PC-9 (cell line): ENCODE results near the gene RPL15. TPM values are rescaled to one million over a fixed set of nuclear protein-coding genes. Genes with fewer than 3 reads are reported as not detected.

Source experiments
- BruUV-seq: library from RNA; stranded (reverse); fragments of 400-500 nt; replicated peaks from 2 replicates; lab custom pipeline; 2021; lab: Mats Ljungman, UMichigan
- CTCF ChIA-PET: fragments of 300-600 bp; sonication (Branson Sonifier 250); formaldehyde crosslinking; loops from one replicate; lab custom pipeline; 2022; ENCODE audit warnings: antibody characterized with exemption; lab: Charles Lee
- POLR2A ChIA-PET: fragments of 300-600 bp; sonication (Branson Sonifier 250); formaldehyde crosslinking; loops from one replicate; lab custom pipeline; 2022; ENCODE audit warnings: antibody characterized with exemption; ENCODE audit not compliant: unreplicated experiment; lab: Charles Lee
- DNase-seq, 2 experiments: peaks; one replicate each; pipeline versions ENCODE4 v3.0.0 to v3.0.0-alpha.2; 2015 to 2022; ENCODE audit warnings: mixed read lengths in 1 of 2
- H2AFZ ChIP-seq: fragments of 200-600 bp; sonication (generic); 2 replicates; pipeline ENCODE4 v1.8.1; 2017; ENCODE audit warnings: antibody characterized with exemption
- H3F3A ChIP-seq: fragments of 200-600 bp; sonication (generic); 2 replicates; pipeline ENCODE4 v1.8.1; 2017; ENCODE audit warnings: antibody characterized with exemption, mild to moderate bottlenecking, low read depth; ENCODE audit not compliant: insufficient read depth
- H3K27ac ChIP-seq: fragments of 200-600 bp; sonication (generic); 2 replicates; pipeline ENCODE4 v1.6.1; 2016; ENCODE audit warnings: mixed run types
- H3K27me3 ChIP-seq: fragments of 200-600 bp; sonication (generic); 2 replicates; pipeline ENCODE4 v1.6.1; 2016; ENCODE audit warnings: low read depth, mixed run types; ENCODE audit not compliant: insufficient read depth
- H3K36me3 ChIP-seq: fragments of 200-600 bp; sonication (generic); 2 replicates; pipeline ENCODE4 v1.6.1; 2016; ENCODE audit warnings: low read depth, mixed run types
- H3K4me1 ChIP-seq: fragments of 200-600 bp; sonication (generic); replicated peaks from 2 replicates; pipeline ENCODE4 v1.6.1; 2016; ENCODE audit warnings: mixed run types; ENCODE audit not compliant: insufficient read depth
- H3K4me2 ChIP-seq: fragments of 200-600 bp; sonication (generic); 2 replicates; pipeline ENCODE4 v1.6.1; 2017; ENCODE audit warnings: mixed run types
- H3K4me3 ChIP-seq: fragments of 200-600 bp; sonication (generic); 2 replicates; pipeline ENCODE4 v1.6.1; 2016; ENCODE audit warnings: mixed run types
- H3K79me2 ChIP-seq: fragments of 200-600 bp; sonication (generic); 2 replicates; pipeline ENCODE4 v1.6.1; 2017; ENCODE audit warnings: low read depth, mixed run types
- H3K9me2 ChIP-seq: fragments of 200-600 bp; sonication (generic); 2 replicates; pipeline ENCODE4 v1.8.1; 2017; ENCODE audit warnings: mild to moderate bottlenecking; ENCODE audit not compliant: insufficient read depth
- H3K9me3 ChIP-seq: fragments of 200-600 bp; sonication (generic); 2 replicates; pipeline ENCODE4 v1.8.1; 2016; ENCODE audit warnings: low read depth; ENCODE audit not compliant: insufficient read depth
- H4K20me1 ChIP-seq: fragments of 200-600 bp; sonication (generic); 2 replicates; pipeline ENCODE4 v1.8.1; 2017; ENCODE audit not compliant: insufficient read depth
- CTCF ChIP-seq: fragments of 200-600 bp; sonication (generic); conservative IDR thresholded peaks from 2 replicates; pipeline ENCODE4 v1.6.1; 2017; ENCODE audit warnings: mixed run types, antibody characterized with exemption, mild to moderate bottlenecking, moderate library complexity
- EZH2 ChIP-seq: fragments of 200-600 bp; sonication (generic); IDR thresholded peaks from 2 replicates; pipeline ENCODE4 v1.8.0; 2017; ENCODE audit warnings: antibody characterized with exemption, low read depth
- intact Hi-C: fragments of 100-400 bp; cut with micrococcal nuclease; formaldehyde crosslinking; loops from one replicate; pipeline ENCODE4 v1.10.0; 2022; ENCODE audit not compliant: unreplicated experiment
- total RNA-seq: library from RNA; stranded (reverse); gene quantifications from 2 replicates; pipeline ENCODE4 v1.2.3, GENCODE V29; 2021

Gene RPL15
- total RNA-seq, 1 experiment from 2014 or later: 1,784 TPM

GRCh38 chr3:23932571-23932970 lies 15.6 kb downstream of the RPL15 start:
- no peak overlapping the region for H3K4me3 ChIP-seq
- no peak for TF ChIP-seq CTCF
- no peak for TF ChIP-seq EZH2
- intact Hi-C loops: no loop called here
- ChIA-PET POLR2A (no interaction called here), CTCF (no interaction called here)
- H3K79me2 ChIP-seq: no peaks in the 10 kb centered on the region
- no peaks in the 10 kb centered on the region for H3K36me3 ChIP-seq
- DNase-seq: no peak
- H3K27me3 ChIP-seq: no peaks in the 10 kb centered on the region
- H2AFZ ChIP-seq: no peak overlapping the region
- H3F3A ChIP-seq: no peaks in the 10 kb centered on the region
- no peaks in the 10 kb centered on the region for H4K20me1 ChIP-seq
- H3K9me3 ChIP-seq: no peaks in the 10 kb centered on the region
- H3K9me2 ChIP-seq: no peaks in the 10 kb centered on the region
- no peak overlapping the region for H3K4me2 ChIP-seq
- peaks cover 9% of the 10 kb centered on the region; the same call in 1 of the 2 replicates for H3K4me1 ChIP-seq
- no TSS peak for BruUV-seq
- H3K27ac ChIP-seq: no peak overlapping the region

GRCh38 chr3:23934253-23934652 lies 17.3 kb downstream of the RPL15 start:
- no TSS peak for BruUV-seq
- H3K79me2 ChIP-seq: no peaks in the 10 kb centered on the region
- no peaks in the 10 kb centered on the region for H3K9me2 ChIP-seq
- H3K4me2 ChIP-seq: no peak overlapping the region
- intact Hi-C loops: no loop called here
- H3K27me3 ChIP-seq: no peaks in the 10 kb centered on the region
- POLR2A ChIA-PET: no interaction called here
- CTCF ChIA-PET: no interaction called here
- no peaks in the 10 kb centered on the region for H3K9me3 ChIP-seq
- H3K4me3 ChIP-seq: no peak overlapping the region
- H4K20me1 ChIP-seq: no peaks in the 10 kb centered on the region
- DNase-seq: no peak
- no peaks in the 10 kb centered on the region for H3K36me3 ChIP-seq
- H2AFZ ChIP-seq: no peak overlapping the region
- no peak for TF ChIP-seq EZH2
- no peak for TF ChIP-seq CTCF
- no peaks in the 10 kb centered on the region for H3F3A ChIP-seq
- no peak overlapping the region for H3K27ac ChIP-seq
- no peaks in the 10 kb centered on the region for H3K4me1 ChIP-seq

GRCh38 chr3:23937296-23937695 lies 20.4 kb downstream of the RPL15 start:
- Histone ChIP-seq H3K27ac (no peak overlapping the region), H3K4me2 (no peak overlapping the region), H3K27me3 (no peaks in the 10 kb centered on the region), H3K9me3 (no peaks in the 10 kb centered on the region), H4K20me1 (no peaks in the 10 kb centered on the region), H3K4me1 (no peaks in the 10 kb centered on the region), H3F3A (no peaks in the 10 kb centered on the region), H3K9me2 (no peaks in the 10 kb centered on the region), H2AFZ (no peak overlapping the region), H3K4me3 (no peak overlapping the region), H3K79me2 (no peaks in the 10 kb centered on the region), H3K36me3 (no peaks in the 10 kb centered on the region)
- ChIA-PET CTCF (no interaction called here), POLR2A (no interaction called here)
- intact Hi-C loops: no loop called here
- no peak for TF ChIP-seq CTCF
- no TSS peak for BruUV-seq
- DNase-seq: no peak
